Epithelial cell of proximal tubule (primary cell): ENCODE results near the gene ST6GAL2. TPM values are rescaled to one million over a fixed set of nuclear protein-coding genes. Genes with fewer than 3 reads are reported as not detected.

Source experiments
- DNase-seq: peaks from one replicate; pipeline ENCODE4 v3.0.0-alpha.2; 2011; ENCODE audit warnings: low read depth
- H3K4me3 ChIP-seq: 2 replicates; pipeline ENCODE4 v1.5.1; 2011; ENCODE audit warnings: low read depth, mild to moderate bottlenecking, low read length
- total RNA-seq: library from RNA; depleted of rRNA; stranded (reverse); fragments of >200 nt; gene quantifications from 2 replicates; pipeline ENCODE4 v1.2.3, GENCODE V29; 2015
- TF ChIP-seq, protein P1 (sequence below): conservative IDR thresholded peaks from 2 replicates; pipeline ENCODE4 v1.5.1; 2012; ENCODE audit warnings: low read depth, mild to moderate bottlenecking, low read length

The ST6GAL2 gene
- total RNA-seq, result 0.23 and 0.80 TPM in 2 replicates

DNA sequence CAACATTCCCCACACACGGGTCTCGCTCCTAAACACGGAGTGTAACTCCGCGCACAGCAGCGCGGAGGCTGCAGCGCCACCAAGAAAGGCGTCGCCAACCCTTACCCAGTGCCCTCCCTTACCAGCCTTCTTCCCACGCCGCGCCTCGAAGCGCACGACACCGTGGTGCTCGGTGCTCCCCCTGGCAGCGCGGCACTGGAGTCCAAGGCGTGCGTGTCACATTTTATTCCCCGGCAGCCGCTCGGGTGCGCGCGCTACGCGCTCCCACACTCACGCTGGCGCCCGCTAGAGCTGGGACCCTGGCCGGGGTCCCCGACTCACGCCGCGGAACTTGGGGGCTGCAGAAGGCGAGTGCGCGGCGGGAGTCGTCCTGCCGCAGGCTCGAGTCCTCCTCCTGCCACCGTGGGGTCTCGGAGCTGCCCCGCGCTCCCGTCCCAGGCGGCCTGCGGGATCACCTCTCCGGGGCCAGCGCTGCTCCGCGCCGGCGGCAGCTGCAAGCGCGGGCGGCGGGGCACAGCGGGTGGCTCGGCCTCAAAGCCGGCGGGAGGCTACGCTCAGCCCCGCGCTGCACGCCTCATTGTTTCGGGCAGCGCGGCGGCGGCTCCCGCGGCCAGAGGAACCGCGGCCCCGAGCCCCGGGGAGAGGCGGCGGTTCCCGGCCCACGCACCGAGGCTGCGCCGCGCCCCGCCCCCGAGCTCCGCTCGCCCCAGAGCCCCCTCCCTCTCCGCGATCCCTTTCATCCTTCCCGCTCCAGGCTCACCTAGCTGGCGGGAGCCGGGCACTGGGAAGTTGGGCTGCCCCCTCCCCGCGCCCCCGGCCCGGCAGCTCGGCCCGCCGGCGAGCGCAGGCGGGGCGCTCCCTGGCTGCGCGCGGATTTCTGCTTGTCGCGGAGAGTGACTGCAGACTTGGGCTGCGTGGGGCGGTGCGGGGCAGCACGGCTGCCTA lies at the start of gene ST6GAL2:
Gene ST6GAL2, minus strand, starts transcription at position 197 of the 945 bp plus-strand sequence. CDS start 42,190 bp downstream, outside the sequence.
- peak within 1 kb of the TSS; percentile 50 for H3K4me3 ChIP-seq
- DNase-seq, result no peak
- TF ChIP-seq, protein P1, sequence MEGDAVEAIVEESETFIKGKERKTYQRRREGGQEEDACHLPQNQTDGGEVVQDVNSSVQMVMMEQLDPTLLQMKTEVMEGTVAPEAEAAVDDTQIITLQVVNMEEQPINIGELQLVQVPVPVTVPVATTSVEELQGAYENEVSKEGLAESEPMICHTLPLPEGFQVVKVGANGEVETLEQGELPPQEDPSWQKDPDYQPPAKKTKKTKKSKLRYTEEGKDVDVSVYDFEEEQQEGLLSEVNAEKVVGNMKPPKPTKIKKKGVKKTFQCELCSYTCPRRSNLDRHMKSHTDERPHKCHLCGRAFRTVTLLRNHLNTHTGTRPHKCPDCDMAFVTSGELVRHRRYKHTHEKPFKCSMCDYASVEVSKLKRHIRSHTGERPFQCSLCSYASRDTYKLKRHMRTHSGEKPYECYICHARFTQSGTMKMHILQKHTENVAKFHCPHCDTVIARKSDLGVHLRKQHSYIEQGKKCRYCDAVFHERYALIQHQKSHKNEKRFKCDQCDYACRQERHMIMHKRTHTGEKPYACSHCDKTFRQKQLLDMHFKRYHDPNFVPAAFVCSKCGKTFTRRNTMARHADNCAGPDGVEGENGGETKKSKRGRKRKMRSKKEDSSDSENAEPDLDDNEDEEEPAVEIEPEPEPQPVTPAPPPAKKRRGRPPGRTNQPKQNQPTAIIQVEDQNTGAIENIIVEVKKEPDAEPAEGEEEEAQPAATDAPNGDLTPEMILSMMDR, result no peak

- DNase-seq, result no peak
- no peak overlapping the region for H3K4me3 ChIP-seq
Measured at GRCh38 chr2:106932644-106933043, 46.7 kb upstream of the ST6GAL2 start.

DNA sequence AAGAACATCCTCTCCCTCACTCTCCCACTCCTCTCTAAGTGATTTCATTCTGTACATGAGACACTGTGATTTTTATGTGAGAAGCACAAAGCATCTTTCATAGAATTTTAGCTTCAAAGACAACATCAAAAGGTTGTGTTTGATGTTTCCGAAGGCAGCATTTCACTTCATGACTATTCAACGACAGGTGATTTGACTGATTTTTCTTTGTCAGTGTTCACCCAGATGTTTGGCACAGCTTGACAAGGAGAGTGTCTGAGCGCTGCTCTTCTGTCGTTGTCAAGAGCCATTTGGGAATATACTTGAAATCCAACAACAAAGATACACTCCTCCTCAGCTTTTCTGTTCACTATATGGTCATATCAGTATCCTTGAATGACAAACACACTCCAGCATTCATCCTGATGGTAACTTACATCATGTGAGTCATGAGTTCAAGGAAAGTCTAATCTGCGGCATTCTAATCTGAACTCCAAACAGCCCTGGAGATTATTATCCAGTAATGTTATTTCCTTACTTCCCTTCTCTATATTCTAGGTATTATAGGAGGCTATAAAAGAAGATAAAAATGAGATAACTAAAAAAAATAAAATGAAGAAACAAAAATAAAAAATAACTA lies 45.9 kb upstream of the ST6GAL2 start:
- H3K4me3 ChIP-seq, result no peak overlapping the region
- no peak for DNase-seq
- TF ChIP-seq, protein P1, result no peak

More at GRCh38 chr2:106932644-106933043, 46.7 kb upstream of the ST6GAL2 start:
- TF ChIP-seq, protein P1, result no peak

DNA sequence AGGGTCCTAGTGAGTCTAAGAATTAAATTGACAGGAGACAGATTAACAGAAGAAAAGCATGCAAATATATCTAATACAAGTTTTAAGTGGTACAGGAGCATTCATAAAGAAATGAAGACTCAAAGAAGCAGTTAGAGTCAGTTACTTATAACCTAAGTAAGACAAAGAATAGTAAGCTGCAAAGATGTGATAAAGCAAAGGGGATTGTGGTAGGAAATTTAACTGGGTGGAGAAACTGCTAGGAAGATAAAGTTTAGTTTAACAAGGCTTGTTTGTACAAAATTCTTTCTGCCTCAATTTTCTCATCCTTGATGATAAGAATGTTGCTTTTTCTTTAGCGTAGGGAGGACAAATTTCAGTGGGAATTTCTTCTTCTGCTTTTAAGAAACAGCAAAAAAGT lies 35.5 kb upstream of the ST6GAL2 start:
- no peak overlapping the region for H3K4me3 ChIP-seq
- TF ChIP-seq, protein P1, result no peak
- DNase-seq, result no peak

DNA sequence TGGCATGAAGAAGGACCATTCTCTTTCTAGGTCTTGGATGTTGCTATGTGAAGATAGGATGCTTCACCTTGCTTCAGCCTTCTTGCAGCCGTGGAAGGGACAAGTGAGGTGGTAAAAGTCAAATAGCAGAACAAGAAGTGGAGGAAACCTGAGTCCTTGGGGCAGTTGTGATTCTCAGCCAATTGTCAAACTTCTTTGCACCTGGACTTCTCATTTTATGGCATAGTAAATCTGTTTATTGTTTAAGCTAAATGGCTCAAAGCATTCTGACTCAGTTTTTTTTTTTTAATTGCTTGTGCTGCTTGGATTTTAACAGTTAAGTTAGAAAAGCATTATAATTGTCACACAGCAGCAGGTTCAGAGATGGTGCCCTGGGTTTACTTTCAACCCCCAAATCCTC lies 33.0 kb upstream of the ST6GAL2 start:
- no peak for DNase-seq
- TF ChIP-seq, protein P1, result no peak
- no peak overlapping the region for H3K4me3 ChIP-seq

DNA sequence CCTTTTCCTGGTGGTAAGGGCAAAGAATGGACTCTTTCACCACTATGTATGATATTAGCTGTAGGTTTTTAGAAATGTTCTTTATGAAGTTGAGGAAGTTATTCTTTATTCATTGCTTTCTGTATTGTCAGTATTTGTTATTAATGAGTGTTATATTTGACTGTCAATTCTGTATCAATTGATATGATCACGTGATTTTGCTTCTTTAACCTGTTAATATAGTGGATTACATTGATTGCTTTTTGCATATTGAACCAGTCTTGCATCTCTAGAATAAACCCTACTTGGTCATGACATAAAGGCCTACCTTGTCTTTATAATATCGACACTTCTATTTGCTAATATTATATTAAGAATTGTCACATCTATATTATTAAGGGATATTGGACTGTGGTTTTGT lies 18.3 kb upstream of the ST6GAL2 start:
- H3K4me3 ChIP-seq, result no peak overlapping the region
- no peak for DNase-seq
- TF ChIP-seq, protein P1, result no peak
